LoVo (cell line): ENCODE data around the gene ARHGAP30.
"Not testable (repeated sequence)": the region's sequence is repeated elsewhere in the genome, so short reads cannot be mapped to it uniquely, and the experiment has no call there.

Experiments
- DNase-seq: peaks from one replicate; pipeline ENCODE4 v3.0.0-alpha.2; 2016; ENCODE audit warnings: low spot score

The ARHGAP30 gene

GRCh38 chr1:161039546-161039945, 30.1 kb downstream of the ARHGAP30 start:
- no peak for DNase-seq

DNA sequence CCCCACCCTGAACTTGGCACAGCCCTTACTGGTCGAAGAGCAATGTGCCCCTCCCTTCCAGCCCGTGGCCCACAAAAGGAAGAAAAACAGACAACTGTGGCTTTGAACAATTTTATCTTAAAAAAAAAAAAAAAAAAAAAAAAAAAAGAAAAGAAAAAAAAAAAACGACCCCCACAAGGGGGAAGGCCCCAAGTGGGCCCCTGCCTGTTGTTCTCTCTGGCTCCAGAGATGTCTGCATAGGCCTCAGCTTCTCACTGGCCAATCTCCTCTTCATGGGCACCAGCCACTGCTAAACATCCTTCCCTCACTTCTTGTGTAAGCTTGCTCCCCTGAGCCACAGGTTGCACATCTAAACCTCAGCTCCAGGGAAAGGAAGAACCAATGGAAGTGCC, 30.5 kb downstream of the ARHGAP30 start:
- no peak for DNase-seq

DNA sequence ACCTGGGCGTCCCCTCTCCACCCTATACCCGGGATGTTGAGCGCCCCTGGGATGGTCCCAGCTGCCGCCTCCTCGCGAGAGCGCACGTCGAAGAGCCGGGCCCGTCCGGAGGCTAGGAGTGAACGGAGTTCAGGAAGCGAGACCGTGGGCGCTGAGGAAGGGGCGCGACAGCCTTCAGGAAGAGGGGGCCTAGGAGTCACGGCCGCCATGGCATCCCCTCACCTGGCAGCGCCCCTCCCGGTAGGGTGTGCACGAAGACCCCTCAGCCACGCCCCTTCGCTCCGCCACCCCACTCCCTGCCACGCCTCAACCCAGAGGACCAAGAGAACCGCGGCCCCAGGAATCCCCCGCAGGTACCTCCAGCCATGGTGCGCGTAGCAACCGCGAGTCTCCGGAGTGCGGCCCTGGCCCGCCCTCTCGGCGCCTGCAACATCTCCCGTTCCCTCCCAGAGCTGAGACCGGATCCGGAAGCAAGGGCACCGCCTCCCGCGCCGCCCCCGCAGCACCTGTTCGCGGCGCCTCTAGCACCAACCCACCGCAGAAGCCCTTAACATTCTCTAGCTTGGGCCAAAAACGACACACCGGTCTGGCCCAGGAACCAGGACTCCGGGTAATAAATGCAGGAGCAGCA, 31.1 kb downstream of the ARHGAP30 start, which contains the start of gene TSTD1:
TSTD1 (minus strand) TSS at position 442 of the 631 bp plus-strand sequence; CDS start at position 367, 75 bp downstream.
- DNase-seq, result peak; percentile 82

DNA sequence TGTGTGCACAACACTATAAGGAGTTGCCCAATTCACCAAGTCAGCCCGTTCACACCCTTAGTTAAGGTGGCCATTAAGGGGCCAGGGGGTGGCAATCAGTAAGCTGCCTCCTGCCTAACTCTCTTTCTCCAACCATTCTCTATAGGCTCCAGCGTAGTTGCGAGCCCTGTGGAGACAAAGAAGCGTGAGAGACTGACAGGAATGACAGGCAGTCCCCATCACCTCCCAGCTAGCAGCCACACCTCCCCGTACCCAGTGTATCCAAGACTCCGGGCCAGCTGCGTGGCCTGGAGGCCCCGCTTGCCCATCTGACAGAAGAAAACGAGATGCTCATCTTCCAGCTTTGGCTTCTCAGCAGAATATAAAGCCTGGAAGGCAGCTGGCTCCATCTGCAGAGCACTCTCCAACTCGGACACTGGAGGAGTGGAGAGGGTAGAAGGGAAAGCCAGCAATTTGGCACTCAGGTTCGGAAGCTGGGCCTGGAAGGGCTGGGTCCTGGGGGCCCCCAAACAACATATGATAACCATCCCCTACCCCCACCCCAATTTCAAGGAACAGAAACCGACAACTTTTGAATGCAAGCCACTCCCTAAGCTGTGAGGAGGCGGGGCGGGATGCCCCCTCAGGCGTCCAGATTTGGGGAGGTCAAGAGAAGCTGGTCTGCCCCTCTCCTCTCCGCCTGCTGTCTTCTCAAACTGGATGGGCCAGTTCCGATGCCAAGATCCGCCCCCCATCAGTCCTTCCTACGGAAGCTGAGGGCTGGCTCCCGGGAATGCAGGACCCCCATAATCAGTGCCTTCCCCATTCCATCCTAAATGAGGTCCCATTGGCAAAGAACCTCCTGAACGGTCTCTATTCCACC, 31.8 kb downstream of the ARHGAP30 start:
- DNase-seq, result no peak

DNA sequence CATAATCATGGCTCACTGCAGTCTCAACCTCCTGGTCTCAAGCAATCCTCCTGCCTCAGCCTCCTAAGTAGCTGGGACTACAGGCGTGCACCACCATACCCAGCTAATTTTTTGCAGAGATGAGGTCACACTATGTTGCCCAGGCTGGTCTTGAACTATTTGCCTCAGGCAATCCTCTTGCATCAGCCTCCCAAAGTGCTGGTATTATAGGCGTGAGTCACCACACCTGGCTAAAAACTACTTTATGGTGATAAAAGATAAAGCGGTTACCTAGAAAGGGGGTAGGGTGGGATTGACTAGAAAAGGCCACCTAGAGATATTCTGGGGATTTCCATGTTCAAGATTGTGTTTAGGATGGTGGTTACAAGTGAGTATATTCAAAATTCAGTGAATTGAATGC, 35.9 kb downstream of the ARHGAP30 start:
- no peak for DNase-seq

DNA sequence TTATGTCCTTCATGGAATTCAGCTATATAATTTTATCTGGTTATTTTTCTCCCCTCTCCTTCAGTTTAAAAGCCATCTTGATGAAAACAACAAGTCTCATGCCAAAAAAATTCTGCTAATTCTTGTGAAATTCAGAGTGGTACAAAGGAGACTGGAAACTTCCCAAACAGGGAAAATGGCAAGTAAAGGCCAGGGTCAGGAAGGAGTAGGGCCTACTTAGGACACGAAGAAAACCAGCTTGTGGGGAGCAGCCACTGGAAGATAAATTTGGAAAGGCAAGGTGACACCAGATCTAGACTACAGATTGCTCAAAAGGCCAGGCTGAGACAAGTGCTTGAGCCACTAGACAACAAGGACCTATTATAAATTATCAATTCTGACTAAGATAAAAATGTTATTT, 37.3 kb downstream of the ARHGAP30 start:
- no peak for DNase-seq

- no peak for DNase-seq
These were observed 37.8 kb downstream of the ARHGAP30 start for GRCh38 chr1:161031874-161032273.

GRCh38 chr1:161029466-161029865, 40.2 kb downstream of the ARHGAP30 start:
- DNase-seq, result not testable (repeated sequence)

DNA sequence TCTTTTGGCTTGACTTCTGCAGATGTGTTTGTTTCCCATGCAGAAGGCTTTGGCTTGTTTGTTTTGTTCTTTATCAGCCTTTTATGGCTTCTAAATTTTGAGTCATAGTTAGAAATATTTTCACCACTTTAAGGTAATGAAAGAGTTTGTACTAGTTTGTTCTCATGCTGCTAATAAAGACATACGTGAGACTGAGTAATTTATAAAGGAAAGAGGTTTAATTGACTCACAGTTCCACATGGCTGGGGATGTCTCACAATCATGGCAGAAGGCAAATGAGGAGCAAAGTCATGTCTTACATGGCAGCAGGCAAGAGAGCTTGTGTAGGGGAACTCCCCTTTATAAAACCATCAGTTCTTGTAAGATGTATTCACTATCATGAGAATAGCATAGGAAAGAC, 42.7 kb downstream of the ARHGAP30 start:
- peak; percentile 6 for DNase-seq

GRCh38 chr1:161022432-161022831, 47.3 kb downstream of the ARHGAP30 start:
- DNase-seq, result not testable (repeated sequence)

GRCh38 chr1:161021970-161022353, 47.7 kb downstream of the ARHGAP30 start:
- peak; percentile 35 for DNase-seq

GRCh38 chr1:161021165-161021969, 48.3 kb downstream of the ARHGAP30 start:
- DNase-seq, result peak; percentile 98

GRCh38 chr1:161020509-161021164, 49.1 kb downstream of the ARHGAP30 start, which contains the start of gene F11R:
F11R (minus strand) TSS chr1:161021152; CDS start chr1:161021073, 79 bp downstream.
- peak; percentile 46 for DNase-seq

- DNase-seq, result no peak
These were observed 49.8 kb downstream of the ARHGAP30 start for GRCh38 chr1:161019751-161020495.

DNA sequence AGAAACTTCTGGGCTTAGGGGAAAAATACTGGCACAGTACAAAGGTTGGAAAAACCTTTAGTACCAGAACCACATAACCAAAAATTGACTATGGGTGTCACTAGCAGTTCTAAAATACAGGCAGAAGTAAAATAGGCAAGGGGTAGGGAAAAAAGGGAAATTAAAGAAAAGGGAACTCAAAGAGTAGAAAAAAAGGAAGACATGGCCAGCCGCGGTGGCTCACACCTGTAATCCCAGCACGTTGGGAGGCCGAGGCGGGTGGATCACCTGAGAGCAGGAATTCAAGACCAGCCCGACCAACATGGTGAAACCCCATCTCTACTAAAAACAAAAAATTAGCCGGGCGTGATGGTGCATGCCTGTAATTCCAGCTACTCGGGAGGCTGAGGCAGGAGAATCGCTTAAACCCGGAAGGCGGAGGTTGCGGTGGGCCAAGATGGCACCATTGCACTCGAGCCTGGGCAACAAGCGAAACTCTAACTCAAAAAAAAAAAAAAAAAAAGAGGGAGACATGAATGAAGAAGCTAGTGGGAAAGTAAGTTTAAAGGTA, 50.5 kb downstream of the ARHGAP30 start:
- not testable (repeated sequence) for DNase-seq

DNA sequence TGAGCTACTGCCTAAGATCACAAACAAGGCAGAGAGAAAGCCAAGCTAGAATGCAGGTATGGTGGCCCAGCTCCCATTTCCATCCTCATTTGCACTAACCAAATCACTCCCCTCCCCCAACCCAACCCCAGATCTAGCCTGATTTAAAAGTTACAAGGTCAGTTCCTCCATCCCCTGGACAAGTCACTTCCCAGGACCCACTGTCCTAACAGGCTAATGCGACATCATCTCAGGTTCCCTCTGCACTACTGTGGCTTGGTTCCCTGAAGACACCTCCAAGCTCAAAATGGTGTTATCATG, 51.1 kb downstream of the ARHGAP30 start:
- no peak for DNase-seq

DNA sequence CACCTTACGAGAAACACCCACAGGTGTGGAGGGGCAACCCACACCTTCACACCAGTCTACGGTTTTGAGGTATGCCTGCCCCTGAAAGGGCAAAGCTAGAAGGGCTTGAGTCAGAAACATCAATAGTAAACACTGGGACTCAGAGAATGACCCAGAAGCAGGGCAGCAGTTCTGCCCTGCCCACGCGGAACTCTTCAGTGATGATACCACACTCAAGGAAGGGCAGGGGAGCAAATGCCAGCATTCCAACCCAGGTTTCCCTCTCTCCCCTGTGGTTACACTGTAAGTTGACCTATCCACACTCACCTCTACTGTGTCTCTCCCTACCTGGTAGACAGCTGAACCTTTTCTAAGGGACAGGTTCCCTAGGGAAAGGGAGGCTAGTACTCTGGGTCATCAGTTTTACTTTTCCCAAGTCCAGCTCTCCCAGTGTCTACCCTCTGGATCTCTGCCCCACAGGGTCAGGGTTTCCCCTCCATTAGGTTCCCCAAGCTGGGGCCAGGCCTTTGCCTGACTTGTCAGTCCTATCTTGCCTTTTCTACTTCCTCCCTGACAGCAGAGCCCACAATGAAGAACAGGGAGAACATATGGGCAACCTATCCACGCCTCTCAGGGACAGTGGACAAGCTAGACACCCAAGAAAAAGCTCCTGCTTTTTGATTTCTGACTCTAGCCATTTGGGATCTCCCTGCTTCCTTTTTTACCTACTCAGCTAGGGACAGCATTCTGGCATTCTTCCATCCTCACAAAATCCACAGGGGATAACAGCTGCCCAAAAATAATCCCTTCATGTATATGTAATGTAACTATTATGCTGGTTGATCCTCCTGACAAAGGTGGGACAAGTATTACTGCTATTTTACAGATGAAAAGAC, 51.7 kb downstream of the ARHGAP30 start:
- DNase-seq, result no peak

DNA sequence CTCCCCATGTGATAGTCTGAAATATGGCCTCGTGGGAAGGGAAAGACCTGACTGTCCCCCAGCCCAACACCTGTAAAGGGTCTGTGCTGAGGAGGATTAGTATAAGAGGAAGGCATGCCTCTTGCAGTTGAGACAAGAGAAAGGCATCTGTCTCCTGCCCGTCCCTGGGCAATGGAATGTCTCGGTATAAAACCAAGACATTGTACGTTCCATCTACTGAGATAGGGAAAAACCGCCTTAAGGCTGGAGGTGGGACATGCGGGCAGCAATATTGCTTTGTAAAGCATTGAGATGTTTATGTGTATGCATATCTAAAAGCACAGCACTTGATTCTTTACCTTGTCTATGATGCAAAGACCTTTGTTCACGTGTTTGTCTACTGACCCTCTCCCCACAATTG, 52.5 kb downstream of the ARHGAP30 start:
- not testable (repeated sequence) for DNase-seq

DNA sequence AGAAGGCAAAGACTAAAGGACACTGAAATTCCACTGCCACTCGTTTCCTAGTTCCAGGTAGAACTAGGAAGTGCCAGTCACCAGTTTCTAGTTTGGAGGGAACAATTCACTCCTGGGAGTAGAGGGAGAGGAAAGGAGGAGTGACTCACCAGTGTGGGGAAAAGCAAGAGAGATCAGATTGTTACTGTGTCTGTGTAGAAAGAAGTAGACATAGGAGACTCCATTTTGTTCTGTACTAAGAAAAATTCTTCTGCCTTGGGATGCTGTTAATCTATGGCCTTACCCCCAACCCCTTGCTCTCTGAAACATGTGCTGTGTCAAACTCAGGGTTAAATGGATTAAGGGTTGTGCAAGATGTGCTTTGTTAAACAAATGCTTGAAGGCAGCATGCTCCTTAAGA, 53.0 kb downstream of the ARHGAP30 start:
- DNase-seq, result not testable (repeated sequence)
